ENCODE measurements around the gene HSPB7. TPM values are rescaled to one million over a fixed set of nuclear protein-coding genes. Genes with fewer than 3 reads are reported as not detected.
"Not testable (repeated sequence)": the region's sequence is repeated elsewhere in the genome, so short reads cannot be mapped to it uniquely, and the experiment has no call there.

The HSPB7 gene
- total RNA-seq, 4 donors from 2014 or later, result 1.1 to 11.8 (median 3.7) TPM

- TF ChIP-seq CTCF (IDR thresholded peaks at IDR 0.05) (no peak), POLR2A (IDR thresholded peaks at IDR 0.05) (no peak)
- Histone ChIP-seq H3K27ac (no peak overlapping the region), H3K4me3 (no peak overlapping the region), H3K27me3 (peaks cover 0 to 5% (median 0%) of the 10 kb centered on the region in 4 donors), H3K4me1 (peaks cover 5 to 10% (median 6%) of the 10 kb centered on the region in 3 donors), H3K36me3 (no peaks in the 10 kb centered on the region), H3K9me3 (no peaks in the 10 kb centered on the region)
- WGBS, 2 donors, result 81% methylated on average over 2 of the region's 5 CpGs; no CpG with 5 or more reads in 1 of the 2 donors
- no peak for DNase-seq
- intact Hi-C loops (cut with DNase I), result no loop called here
Observed at GRCh38 chr1:16043950-16044349, 26.1 kb upstream of the HSPB7 start.

- no peaks in the 10 kb centered on the region for H3K36me3 ChIP-seq
- H3K27me3 ChIP-seq, result peaks cover 0 to under 1% (median 0%) of the 10 kb centered on the region in 4 donors
- H3K4me1 ChIP-seq, result peaks cover under 1 to 5% (median 1%) of the 10 kb centered on the region in 3 donors
- H3K27ac ChIP-seq, result no peak within 1 kb of the TSS
- no peak within 1 kb of the TSS for H3K4me3 ChIP-seq
- WGBS, 2 donors, result 80% methylated on average over 2 of the region's 7 CpGs; no CpG with 5 or more reads in 1 of the 2 donors
- DNase-seq, result no peak
- TF ChIP-seq POLR2A (IDR thresholded peaks at IDR 0.05) (no peak), CTCF (IDR thresholded peaks at IDR 0.05) (no peak)
- H3K9me3 ChIP-seq, result no peaks in the 10 kb centered on the region
- intact Hi-C loops (cut with DNase I), result no loop called here
Observed at GRCh38 chr1:16043521-16043920, 25.7 kb upstream of the HSPB7 start, which contains the start of gene CLCNKB. Gene CLCNKB, plus strand, starts transcription at chr1:16043782. Its CDS starts 711 bp downstream, at chr1:16044493.

- 88% methylated on average over 7 of the region's 9 CpGs; no CpG with 5 or more reads in 1 of the 2 donors for WGBS, 2 donors
- DNase-seq; H3K4me1 ChIP-seq; H3K36me3 ChIP-seq; H3K27me3 ChIP-seq; H3K9me3 ChIP-seq; H3K27ac ChIP-seq; intact Hi-C loops (cut with DNase I); H3K4me3 ChIP-seq: not testable (repeated sequence)
Observed at GRCh38 chr1:16042654-16043053, 24.8 kb upstream of the HSPB7 start.

- H3K4me3 ChIP-seq, result no peak overlapping the region
- no peak for DNase-seq
- H3K27me3 ChIP-seq, result peaks cover 0 to under 1% (median 0%) of the 10 kb centered on the region in 4 donors
- intact Hi-C loops (cut with DNase I), result no loop called here
- WGBS, 2 donors, result 61 to 73% methylated on average over 3 to 5 of the region's 9 CpGs
- TF ChIP-seq CTCF (IDR thresholded peaks at IDR 0.05) (no peak), POLR2A (IDR thresholded peaks at IDR 0.05) (no peak)
- no peaks in the 10 kb centered on the region for H3K4me1 ChIP-seq
- H3K9me3 ChIP-seq, result no peaks in the 10 kb centered on the region
- no peak overlapping the region for H3K27ac ChIP-seq
- no peaks in the 10 kb centered on the region for H3K36me3 ChIP-seq
Observed at GRCh38 chr1:16042096-16042495, 24.3 kb upstream of the HSPB7 start.

- Histone ChIP-seq H3K36me3 (no peaks in the 10 kb centered on the region), H3K27ac (no peak overlapping the region), H3K27me3 (peaks cover 0 to 3% (median 0%) of the 10 kb centered on the region in 4 donors), H3K4me1 (no peaks in the 10 kb centered on the region), H3K9me3 (no peaks in the 10 kb centered on the region), H3K4me3 (no peak overlapping the region)
- no peak for DNase-seq
- intact Hi-C loops (cut with DNase I), result no loop called here
- no peak for TF ChIP-seq CTCF (IDR thresholded peaks at IDR 0.05)
- TF ChIP-seq POLR2A (IDR thresholded peaks at IDR 0.05), result no peak
- WGBS, 2 donors, result 43 to 83% methylated on average over 2 to 8 of the region's 8 CpGs
Observed at GRCh38 chr1:16041200-16041599, 23.4 kb upstream of the HSPB7 start.

GRCh38 chr1:16039871-16040270 is 22.0 kb upstream of the HSPB7 start:
- 14% methylated on average over 1 of the region's 8 CpGs; no CpG with 5 or more reads in 1 of the 2 donors for WGBS, 2 donors
- H3K4me3 ChIP-seq; intact Hi-C loops (cut with DNase I): not testable (repeated sequence)

More at GRCh38 chr1:16039871-16040270, 22.0 kb upstream of the HSPB7 start:
- H3K27ac ChIP-seq, DNase-seq, H3K27me3 ChIP-seq, H3K9me3 ChIP-seq, H3K36me3 ChIP-seq, H3K4me1 ChIP-seq: not testable (repeated sequence)

Data from esophagus squamous epithelium (tissue), 5 donors.